Astrocyte (in vitro differentiated cells and primary cell): ENCODE results near the gene CDCP1.

Experiments used
- EZH2 ChIP-seq: IDR thresholded peaks from 2 replicates; pipeline ENCODE4 v1.6.1; 2012; ENCODE audit warnings: mild to moderate bottlenecking, low read length, inconsistent platforms; ENCODE audit not compliant: insufficient read depth
- TF ChIP-seq, protein P1 (sequence below): IDR thresholded peaks from 2 replicates; pipeline ENCODE4 v1.5.1; 2011; ENCODE audit warnings: low read depth, mild to moderate bottlenecking, inconsistent platforms, low read length, moderate library complexity; ENCODE audit not compliant: insufficient read depth

DNA sequence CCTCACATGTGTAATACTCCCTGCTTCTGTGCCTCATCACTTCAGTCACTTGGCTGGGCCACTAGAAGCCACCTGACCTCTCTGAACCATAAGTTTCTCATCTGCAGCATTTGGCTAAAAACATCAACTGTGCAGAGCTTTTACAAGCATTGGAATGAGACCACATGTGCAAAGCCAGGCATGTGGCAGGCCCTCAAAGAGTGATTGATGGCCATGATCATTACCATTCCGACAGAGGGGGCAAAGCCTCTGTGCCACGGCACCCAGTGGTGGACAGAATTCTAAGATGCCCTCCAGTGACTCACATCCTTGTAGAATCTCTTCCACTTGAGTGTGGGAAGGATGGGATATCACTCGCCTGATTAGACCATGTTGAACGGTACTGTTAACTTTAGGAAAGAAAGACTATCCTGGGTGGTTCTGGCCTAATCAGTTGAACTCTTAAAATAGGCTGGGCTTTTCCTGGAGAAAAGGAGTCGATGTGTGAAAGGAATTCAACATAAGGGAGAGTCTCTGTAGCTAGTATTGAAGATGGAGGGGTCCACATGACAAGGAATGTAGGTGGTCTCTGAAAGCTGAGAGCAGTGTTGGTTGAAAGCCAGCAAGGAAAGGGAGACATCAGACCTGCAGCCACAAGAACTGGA is 13.5 kb downstream of the CDCP1 start:
- TF ChIP-seq, protein P1, sequence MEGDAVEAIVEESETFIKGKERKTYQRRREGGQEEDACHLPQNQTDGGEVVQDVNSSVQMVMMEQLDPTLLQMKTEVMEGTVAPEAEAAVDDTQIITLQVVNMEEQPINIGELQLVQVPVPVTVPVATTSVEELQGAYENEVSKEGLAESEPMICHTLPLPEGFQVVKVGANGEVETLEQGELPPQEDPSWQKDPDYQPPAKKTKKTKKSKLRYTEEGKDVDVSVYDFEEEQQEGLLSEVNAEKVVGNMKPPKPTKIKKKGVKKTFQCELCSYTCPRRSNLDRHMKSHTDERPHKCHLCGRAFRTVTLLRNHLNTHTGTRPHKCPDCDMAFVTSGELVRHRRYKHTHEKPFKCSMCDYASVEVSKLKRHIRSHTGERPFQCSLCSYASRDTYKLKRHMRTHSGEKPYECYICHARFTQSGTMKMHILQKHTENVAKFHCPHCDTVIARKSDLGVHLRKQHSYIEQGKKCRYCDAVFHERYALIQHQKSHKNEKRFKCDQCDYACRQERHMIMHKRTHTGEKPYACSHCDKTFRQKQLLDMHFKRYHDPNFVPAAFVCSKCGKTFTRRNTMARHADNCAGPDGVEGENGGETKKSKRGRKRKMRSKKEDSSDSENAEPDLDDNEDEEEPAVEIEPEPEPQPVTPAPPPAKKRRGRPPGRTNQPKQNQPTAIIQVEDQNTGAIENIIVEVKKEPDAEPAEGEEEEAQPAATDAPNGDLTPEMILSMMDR = no peak
- TF ChIP-seq EZH2 = no peak
